Stimulated activated CD8-positive, alpha-beta memory T cell treated with anti-CD3 and anti-CD28 coated beads, Interleukin-7, amount 100 ng/mL, for 4 hours (primary cell): ENCODE measurements around the gene RNU7-1.
A peak's percentile ranks its signal among the peaks of the same experiment; 100 is the strongest.
"Not testable (repeated sequence)": the region's sequence is repeated elsewhere in the genome, so short reads cannot be mapped to it uniquely, and the experiment has no call there.

Experiments used
- DNase-seq, 2 donors: peaks; one replicate each; pipeline ENCODE4 v3.0.0-alpha.2; 2020; ENCODE audit warnings: low read depth in 2 of 2

Gene RNU7-1

DNA sequence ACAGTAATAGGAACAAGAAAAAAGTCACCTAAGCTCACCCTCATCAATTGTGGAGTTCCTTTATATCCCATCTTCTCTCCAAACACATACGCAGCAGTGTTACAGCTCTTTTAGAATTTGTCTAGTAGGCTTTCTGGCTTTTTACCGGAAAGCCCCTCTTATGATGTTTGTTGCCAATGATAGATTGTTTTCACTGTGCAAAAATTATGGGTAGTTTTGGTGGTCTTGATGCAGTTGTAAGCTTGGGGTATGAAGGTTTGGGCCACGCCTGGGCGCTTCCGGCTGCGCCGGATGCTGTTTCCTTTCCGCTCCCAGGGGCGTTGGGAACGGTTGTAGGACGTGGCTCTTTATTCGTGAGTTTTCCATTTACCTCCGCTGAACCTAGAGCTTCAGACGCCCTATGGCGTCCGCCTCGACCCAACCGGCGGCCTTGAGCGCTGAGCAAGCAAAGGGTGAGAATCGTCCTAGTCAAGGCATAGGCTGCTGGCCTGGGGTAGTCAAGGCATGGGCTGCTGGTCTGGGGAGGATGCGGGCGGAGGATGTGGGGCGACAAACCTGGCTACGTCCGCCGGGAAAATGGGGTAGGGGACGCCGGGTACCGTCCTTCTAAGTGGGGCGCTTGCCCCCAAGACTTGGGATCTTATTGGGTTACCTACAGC is at the start of gene RNU7-1, which contains the start of gene C12orf57:
TSS of gene RNU7-1 (plus strand) at position 95 of the 659 bp plus-strand sequence.
TSS of gene C12orf57 (plus strand) at position 301 of the 659 bp plus-strand sequence. CDS start at position 401, 100 bp downstream.
- peak; percentile 52 to 61 for DNase-seq

- no peak for DNase-seq
These were observed 49.3 kb upstream of the RNU7-1 start for GRCh38 chr12:6894321-6894720.

GRCh38 chr12:6896846-6897435 is 46.7 kb upstream of the RNU7-1 start:
- DNase-seq: no peak

GRCh38 chr12:6899427-6899826 is 44.2 kb upstream of the RNU7-1 start:
- no peak for DNase-seq

GRCh38 chr12:6899837-6900519 is 43.6 kb upstream of the RNU7-1 start:
- DNase-seq: peak in 1 of 2 donors; percentile 33

- no peak for DNase-seq
These were observed 41.2 kb upstream of the RNU7-1 start for GRCh38 chr12:6902448-6902847.

- no peak for DNase-seq
These were observed 39.9 kb upstream of the RNU7-1 start for GRCh38 chr12:6903722-6904121.

DNA sequence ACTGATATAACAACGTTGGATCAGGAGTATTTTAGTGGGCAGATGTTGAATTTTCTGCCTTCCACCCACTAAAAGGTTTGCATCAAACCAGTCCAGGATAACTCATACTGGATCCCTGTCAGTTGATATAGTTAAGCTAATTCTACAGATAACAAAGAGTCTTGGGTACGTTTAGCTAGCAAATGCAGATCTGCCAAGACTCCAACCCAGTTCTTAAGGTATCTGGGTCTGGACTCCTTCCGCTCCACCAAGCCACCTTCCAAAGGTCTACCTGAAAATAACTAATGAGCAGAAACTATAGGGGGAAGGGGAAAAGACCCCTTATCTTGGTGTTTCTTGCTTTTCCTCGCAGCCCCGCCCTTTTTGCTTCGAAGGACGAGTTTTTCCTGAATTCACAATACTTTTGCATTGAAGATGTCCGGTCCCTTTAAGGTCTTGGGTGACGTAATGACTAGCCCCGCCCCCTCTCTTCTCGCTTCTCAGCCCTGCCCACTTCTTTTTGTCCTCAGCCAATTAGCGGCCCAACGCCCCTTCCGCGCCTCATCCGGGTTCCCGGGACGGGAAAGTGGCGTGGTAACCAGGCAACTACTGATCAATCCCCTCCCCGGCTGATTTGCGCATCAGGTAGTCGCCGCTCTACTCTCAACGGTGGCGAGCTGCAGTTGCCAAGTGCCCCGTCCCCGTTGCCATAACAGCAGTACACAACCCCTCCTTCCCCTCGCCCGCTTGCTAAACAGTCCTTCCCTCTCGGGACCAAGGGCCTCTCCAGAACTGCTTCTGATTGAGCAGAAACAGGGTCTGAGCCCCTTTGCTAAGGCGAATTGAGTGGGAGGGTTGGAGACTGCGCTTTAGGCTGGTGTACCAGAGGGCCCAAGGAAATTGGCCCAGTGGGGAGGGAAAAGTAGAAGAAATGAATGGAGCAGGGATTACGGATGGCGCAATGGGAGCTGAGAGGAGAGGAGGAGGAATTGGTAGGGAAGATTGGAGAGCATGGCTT is 39.0 kb upstream of the RNU7-1 start, which contains the start of gene LRRC23:
TSS of gene LRRC23 (plus strand) at position 543 of the 997 bp plus-strand sequence. CDS start 812 bp downstream, outside the sequence.
- DNase-seq: peak; percentile 93 to 95

DNA sequence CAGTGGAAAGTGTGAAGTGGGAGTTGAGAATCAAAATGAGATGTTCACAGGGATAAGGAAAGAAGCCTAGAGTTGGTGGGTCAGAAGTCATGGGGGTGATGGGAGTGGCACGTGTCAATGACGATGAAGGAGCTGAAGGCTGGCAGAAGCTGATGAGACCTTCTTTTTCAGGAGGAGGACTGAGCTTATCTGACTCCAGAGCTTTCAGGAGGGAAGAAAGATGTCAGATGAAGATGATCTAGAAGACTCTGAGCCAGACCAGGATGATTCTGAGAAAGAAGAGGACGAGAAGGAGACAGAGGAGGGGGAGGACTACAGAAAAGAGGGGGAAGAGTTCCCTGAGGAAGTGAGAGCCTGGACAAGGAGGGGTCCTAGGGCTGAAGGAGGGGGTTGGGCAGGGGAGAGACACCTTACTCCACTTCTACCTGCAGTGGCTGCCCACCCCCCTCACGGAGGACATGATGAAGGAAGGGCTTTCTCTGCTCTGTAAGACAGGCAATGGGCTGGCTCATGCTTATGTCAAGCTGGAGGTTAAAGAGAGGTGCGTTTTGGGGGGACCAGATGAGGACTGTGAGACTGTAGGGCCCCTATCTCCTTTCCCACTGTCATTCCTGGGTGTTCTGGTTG is 38.1 kb upstream of the RNU7-1 start:
- no peak for DNase-seq

- not testable (repeated sequence) for DNase-seq
These were observed 35.5 kb upstream of the RNU7-1 start for GRCh38 chr12:6908141-6908540.

DNA sequence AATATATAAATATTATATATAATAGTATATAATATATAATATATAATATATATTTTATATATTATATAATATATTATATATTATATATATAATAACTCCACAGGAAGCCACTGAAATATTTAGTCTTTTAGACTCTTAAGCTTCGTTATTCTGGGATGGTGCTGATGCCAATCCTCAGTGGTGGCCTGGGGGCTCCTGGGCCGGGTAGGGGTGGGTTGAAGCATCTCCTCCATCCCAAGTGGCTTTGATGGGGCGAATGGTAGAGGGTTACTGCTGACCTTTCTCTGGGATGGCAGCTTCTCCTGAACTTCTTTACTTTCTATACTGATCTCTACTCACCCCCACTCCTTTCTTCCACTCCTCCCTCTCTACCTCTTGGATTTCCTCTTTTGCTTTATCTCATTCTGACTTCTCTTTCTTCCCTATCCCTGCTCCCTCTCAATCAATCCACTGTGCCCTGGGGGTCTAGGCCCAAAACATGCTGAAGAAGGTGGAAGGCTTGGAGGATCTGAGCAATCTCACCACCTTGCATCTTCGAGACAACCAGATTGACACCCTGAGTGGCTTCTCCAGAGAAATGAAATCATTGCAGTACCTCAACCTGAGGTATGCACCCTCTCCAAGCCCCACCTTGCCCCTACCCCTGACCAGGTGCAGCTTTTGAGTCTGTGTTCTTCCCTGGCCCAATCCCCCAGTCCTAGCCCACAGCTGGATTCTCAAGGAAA is 34.0 kb upstream of the RNU7-1 start:
- DNase-seq: no peak

DNA sequence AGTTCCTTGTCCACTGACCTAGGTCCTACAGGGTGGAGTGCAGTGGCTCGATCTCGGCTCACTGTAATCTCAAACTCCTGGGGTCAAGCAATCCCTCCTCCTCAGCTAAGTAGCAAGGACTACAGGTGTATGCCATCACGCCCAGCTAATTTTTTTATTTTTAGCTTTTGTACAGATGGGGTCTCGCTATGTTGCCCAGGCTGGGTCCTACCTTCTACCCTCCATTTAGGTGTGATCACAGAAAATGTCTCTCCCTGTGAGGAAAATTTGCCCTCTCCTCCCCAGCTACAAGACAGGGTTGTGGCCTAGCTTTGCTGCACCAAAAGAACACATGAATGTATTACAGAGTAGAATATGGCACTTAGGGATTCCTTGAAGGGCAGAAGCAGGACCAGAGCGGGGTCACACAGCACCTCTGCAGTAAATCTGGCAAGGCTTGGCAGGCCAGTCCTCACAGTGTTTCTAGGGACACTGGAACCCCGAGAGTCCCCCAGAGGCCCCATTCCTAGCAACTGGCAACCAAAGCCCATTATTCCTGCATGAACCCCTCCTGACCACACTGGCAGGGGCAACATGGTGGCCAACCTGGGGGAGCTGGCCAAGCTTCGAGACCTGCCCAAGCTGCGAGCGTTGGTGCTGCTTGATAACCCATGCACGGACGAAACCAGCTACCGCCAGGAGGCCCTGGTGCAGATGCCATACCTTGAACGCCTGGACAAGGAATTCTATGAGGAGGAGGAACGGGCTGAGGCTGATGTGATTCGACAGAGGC is 31.3 kb upstream of the RNU7-1 start:
- DNase-seq: no peak

DNA sequence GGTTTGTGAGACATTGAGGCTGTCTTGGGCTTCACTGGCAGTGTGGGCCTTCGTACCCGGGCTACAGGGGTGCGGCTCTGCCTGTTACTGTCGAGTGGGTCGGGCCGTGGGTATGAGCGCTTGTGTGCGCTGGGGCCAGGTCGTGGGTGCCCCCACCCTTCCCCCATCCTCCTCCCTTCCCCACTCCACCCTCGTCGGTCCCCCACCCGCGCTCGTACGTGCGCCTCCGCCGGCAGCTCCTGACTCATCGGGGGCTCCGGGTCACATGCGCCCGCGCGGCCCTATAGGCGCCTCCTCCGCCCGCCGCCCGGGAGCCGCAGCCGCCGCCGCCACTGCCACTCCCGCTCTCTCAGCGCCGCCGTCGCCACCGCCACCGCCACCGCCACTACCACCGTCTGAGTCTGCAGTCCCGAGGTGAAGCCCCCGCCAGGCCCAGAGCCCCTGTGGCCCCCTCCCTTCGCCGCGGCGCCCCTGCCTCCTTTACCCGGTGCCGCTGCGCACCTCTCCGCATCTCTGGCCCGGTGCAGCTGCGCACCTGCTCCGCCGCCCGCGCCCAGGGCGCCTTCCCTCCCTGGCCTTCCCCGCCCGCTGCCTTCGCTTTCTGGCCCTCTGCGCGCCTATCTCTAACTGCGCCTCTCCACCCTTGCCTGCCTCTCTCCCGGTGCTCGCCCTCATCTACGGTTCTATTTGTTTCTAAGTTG is 29.2 kb upstream of the RNU7-1 start, which contains the start of gene ENO2:
TSS of gene ENO2 (plus strand) at position 335 of the 701 bp plus-strand sequence. CDS start 1,253 bp downstream, outside the sequence.
- peak; percentile 73 to 85 for DNase-seq

GRCh38 chr12:6914947-6915788 is 28.4 kb upstream of the RNU7-1 start:
- DNase-seq: no peak

- DNase-seq: no peak
These were observed 27.8 kb upstream of the RNU7-1 start for GRCh38 chr12:6915789-6916285.

GRCh38 chr12:6916426-6917200 is 27.0 kb upstream of the RNU7-1 start:
- no peak for DNase-seq
